Measurements from ENCODE around the gene FAM76A.

GRCh38 chr1:27724961-27725373 is 794 bp upstream of the FAM76A start:
- TF ChIP-seq EZH2 (IDR thresholded peaks at IDR 0.05; ENCODE audit: borderline replicate concordance, low read length) = no peak
- no peak for TF ChIP-seq CTCF (conservative IDR thresholded peaks at IDR 0.05 in 1 of 2, IDR thresholded peaks at IDR 0.05 in 1 of 2; ENCODE audit: extremely low read depth in 1 of 2, insufficient read depth in 1 of 2, low read depth in 1 of 2, low read length in 2 of 2)

All from mammary epithelial cell (primary cell).